BE2C (cell line): ENCODE data around the gene IL23R.

Experiments used
- DNase-seq: peaks from one replicate; pipeline ENCODE4 v3.0.0-alpha.2; 2020
- H3K27me3 ChIP-seq: fragments of 250-450 bp; sonication (Bioruptor Pico); 2 replicates; pipeline ENCODE4 v1.5.1; 2020; ENCODE audit warnings: mild to moderate bottlenecking
- H3K36me3 ChIP-seq: fragments of 250-450 bp; sonication (Bioruptor Pico); 2 replicates; pipeline ENCODE4 v1.5.1; 2020; ENCODE audit warnings: mild to moderate bottlenecking
- H3K4me1 ChIP-seq: fragments of 250-450 bp; sonication (Bioruptor Pico); 2 replicates; pipeline ENCODE4 v1.5.1; 2020
- H3K4me3 ChIP-seq: 2 replicates; pipeline ENCODE4 v1.5.1; 2011; ENCODE audit warnings: low read depth, low read length
- H3K9me3 ChIP-seq: fragments of 250-450 bp; sonication (Bioruptor Pico); 2 replicates; pipeline ENCODE4 v1.5.1; 2020
- CTCF ChIP-seq: IDR thresholded peaks from 2 replicates; pipeline ENCODE4 v1.5.1; 2012; ENCODE audit warnings: mild to moderate bottlenecking, low read depth, low read length

Gene IL23R

GRCh38 chr1:67158401-67158800, 7.9 kb upstream of the IL23R start:
- DNase-seq: no peak
- H3K27me3 ChIP-seq: no peaks in the 10 kb centered on the region
- H3K4me1 ChIP-seq: no peaks in the 10 kb centered on the region
- H3K9me3 ChIP-seq: no peaks in the 10 kb centered on the region
- no peak for TF ChIP-seq CTCF
- H3K36me3 ChIP-seq: no peaks in the 10 kb centered on the region
- no peak overlapping the region for H3K4me3 ChIP-seq

- no peaks in the 10 kb centered on the region for H3K36me3 ChIP-seq
- H3K4me3 ChIP-seq: no peak overlapping the region
- no peaks in the 10 kb centered on the region for H3K9me3 ChIP-seq
- no peak for DNase-seq
- TF ChIP-seq CTCF: no peak
- no peaks in the 10 kb centered on the region for H3K4me1 ChIP-seq
- H3K27me3 ChIP-seq: no peaks in the 10 kb centered on the region
Observed at GRCh38 chr1:67159233-67159632, 7.0 kb upstream of the IL23R start.

GRCh38 chr1:67162954-67163353, 3.3 kb upstream of the IL23R start:
- Histone ChIP-seq H3K4me3 (no peak overlapping the region), H3K36me3 (no peaks in the 10 kb centered on the region), H3K4me1 (no peaks in the 10 kb centered on the region), H3K9me3 (no peaks in the 10 kb centered on the region), H3K27me3 (no peaks in the 10 kb centered on the region)
- TF ChIP-seq CTCF: no peak
- DNase-seq: no peak

- Histone ChIP-seq H3K4me3 (no peak overlapping the region), H3K9me3 (no peaks in the 10 kb centered on the region), H3K27me3 (no peaks in the 10 kb centered on the region), H3K36me3 (no peaks in the 10 kb centered on the region), H3K4me1 (no peaks in the 10 kb centered on the region)
- DNase-seq: no peak
- no peak for TF ChIP-seq CTCF
Observed at GRCh38 chr1:67165468-67166041, 699 bp upstream of the IL23R start.

- Histone ChIP-seq H3K4me1 (no peaks in the 10 kb centered on the region), H3K9me3 (no peaks in the 10 kb centered on the region), H3K4me3 (no peak overlapping the region), H3K36me3 (no peaks in the 10 kb centered on the region), H3K27me3 (no peaks in the 10 kb centered on the region)
- no peak for TF ChIP-seq CTCF
- no peak for DNase-seq
Observed at GRCh38 chr1:67169496-67169895, 3.2 kb downstream of the IL23R start.

GRCh38 chr1:67169932-67170331, 3.7 kb downstream of the IL23R start:
- H3K27me3 ChIP-seq: no peaks in the 10 kb centered on the region
- no peak for TF ChIP-seq CTCF
- H3K9me3 ChIP-seq: no peaks in the 10 kb centered on the region
- H3K4me3 ChIP-seq: no peak overlapping the region
- H3K4me1 ChIP-seq: no peaks in the 10 kb centered on the region
- DNase-seq: no peak
- H3K36me3 ChIP-seq: no peaks in the 10 kb centered on the region
